ENCODE measurements around the gene ARL8A. TPM values are rescaled to one million over a fixed set of nuclear protein-coding genes. Genes with fewer than 3 reads are reported as not detected.
"Not testable (repeated sequence)": the region's sequence is repeated elsewhere in the genome, so short reads cannot be mapped to it uniquely, and the experiment has no call there.

The ARL8A gene
- total and polyA plus RNA-seq, 2 experiments from 2014 or later: 42.1 to 45.3 TPM

GRCh38 chr1:202168861-202169260 is 24.3 kb upstream of the ARL8A start:
- H3K27ac ChIP-seq: no peak overlapping the region
- H3K9me3 ChIP-seq (ENCODE audit: low read depth): no peaks in the 10 kb centered on the region
- DNase-seq (ENCODE audit: low read depth in 1 of 2, low spot score in 1 of 2): no peak
- H3K27me3 ChIP-seq: no peaks in the 10 kb centered on the region
- H3K4me3 ChIP-seq: no peak overlapping the region
- peaks cover 7% of the 10 kb centered on the region for H3K4me1 ChIP-seq (ENCODE audit: low read depth)
- no peak for TF ChIP-seq CTCF (IDR thresholded peaks at IDR 0.05; ENCODE audit: low read depth, low read length)
- no peaks in the 10 kb centered on the region for H3K36me3 ChIP-seq

- Histone ChIP-seq H3K9me3 (ENCODE audit: low read depth) (no peaks in the 10 kb centered on the region), H3K4me3 (no peak overlapping the region), H3K36me3 (no peaks in the 10 kb centered on the region), H3K4me1 (ENCODE audit: low read depth) (peaks cover 7% of the 10 kb centered on the region), H3K27ac (no peak overlapping the region), H3K27me3 (no peaks in the 10 kb centered on the region)
- no peak for TF ChIP-seq CTCF (IDR thresholded peaks at IDR 0.05; ENCODE audit: low read depth, low read length)
- DNase-seq (ENCODE audit: low read depth in 1 of 2, low spot score in 1 of 2): peak; percentile 59 to 61
These were observed 23.3 kb upstream of the ARL8A start for GRCh38 chr1:202167708-202168415.

- not testable (repeated sequence) for H3K9me3 ChIP-seq (ENCODE audit: low read depth); H3K27me3 ChIP-seq; DNase-seq (ENCODE audit: low read depth in 1 of 2, low spot score in 1 of 2); H3K4me1 ChIP-seq (ENCODE audit: low read depth); H3K4me3 ChIP-seq; H3K36me3 ChIP-seq; H3K27ac ChIP-seq
These were observed 22.5 kb upstream of the ARL8A start for GRCh38 chr1:202167054-202167453.

- no peak overlapping the region for H3K27ac ChIP-seq
- H3K4me3 ChIP-seq: no peak overlapping the region
- H3K36me3 ChIP-seq: no peaks in the 10 kb centered on the region
- H3K27me3 ChIP-seq: no peaks in the 10 kb centered on the region
- no peak for DNase-seq (ENCODE audit: low read depth in 1 of 2, low spot score in 1 of 2)
- H3K4me1 ChIP-seq (ENCODE audit: low read depth): peaks cover 12% of the 10 kb centered on the region
- TF ChIP-seq CTCF (IDR thresholded peaks at IDR 0.05; ENCODE audit: low read depth, low read length): no peak
- H3K9me3 ChIP-seq (ENCODE audit: low read depth): no peaks in the 10 kb centered on the region
These were observed 21.7 kb upstream of the ARL8A start for GRCh38 chr1:202165942-202166843.

- Histone ChIP-seq H3K4me1 (ENCODE audit: low read depth) (peaks cover 15% of the 10 kb centered on the region), H3K4me3 (no peak overlapping the region), H3K27me3 (no peaks in the 10 kb centered on the region), H3K27ac (no peak overlapping the region), H3K9me3 (ENCODE audit: low read depth) (no peaks in the 10 kb centered on the region), H3K36me3 (no peaks in the 10 kb centered on the region)
- no peak for TF ChIP-seq CTCF (IDR thresholded peaks at IDR 0.05; ENCODE audit: low read depth, low read length)
- DNase-seq (ENCODE audit: low read depth in 1 of 2, low spot score in 1 of 2): no peak
These were observed 20.9 kb upstream of the ARL8A start for GRCh38 chr1:202165267-202165941.

Measured in cardiac muscle cell (in vitro differentiated cells and primary cell).